GM21619 (cell line): Measurements from ENCODE around the gene FBXL7.

Experiments used
- ATAC-seq: cut with Tn5 transposase; IDR thresholded peaks from one replicate; pipeline ENCODE4 v1.9.1; 2021; ENCODE audit not compliant: unreplicated experiment

FBXL7 gene

DNA sequence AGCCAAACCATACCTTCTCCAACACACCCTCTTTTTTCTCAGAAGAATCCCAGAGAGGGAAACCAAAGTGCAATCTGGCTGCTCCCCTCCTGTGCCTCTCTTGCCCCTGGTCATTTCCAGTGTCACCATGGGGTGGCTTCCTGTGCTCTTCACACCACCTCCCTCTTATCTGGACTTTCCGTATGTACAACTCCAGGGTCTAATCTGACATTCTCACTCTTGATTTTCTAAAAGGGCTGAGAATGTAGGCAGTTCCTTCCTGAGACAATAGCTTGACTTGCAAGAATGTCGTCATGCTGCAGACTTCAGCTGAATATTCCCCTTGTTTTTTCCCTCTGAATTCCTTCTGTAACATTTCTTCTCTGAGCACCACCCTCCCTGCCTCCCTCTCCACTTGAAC, 110.2 kb downstream of the FBXL7 start:
- no peak for ATAC-seq

- ATAC-seq: no peak
These were observed 111.0 kb downstream of the FBXL7 start for GRCh38 chr5:15611008-15611407.

- no peak for ATAC-seq
These were observed 113.1 kb downstream of the FBXL7 start for GRCh38 chr5:15612915-15613635.

DNA sequence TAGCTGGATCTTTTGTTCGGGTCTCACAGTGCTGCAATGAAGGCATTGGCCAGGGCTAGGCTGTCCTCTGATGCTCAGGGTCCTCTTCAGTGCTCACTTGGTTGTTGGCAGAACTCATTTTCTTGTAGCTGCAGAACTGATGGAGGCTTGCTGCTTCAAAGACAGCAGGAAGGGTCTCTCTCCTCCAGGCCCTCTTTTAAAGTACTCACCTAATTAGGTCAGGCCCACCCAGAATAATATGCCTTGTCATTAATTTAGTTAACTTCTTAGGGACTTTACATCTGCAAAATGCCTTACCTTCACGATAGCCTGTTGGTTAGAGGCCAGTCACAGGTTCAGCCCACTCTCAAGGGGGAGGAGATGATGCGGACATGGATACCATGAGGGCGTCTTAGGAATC, 114.7 kb downstream of the FBXL7 start:
- no peak for ATAC-seq

- ATAC-seq: no peak
These were observed 115.9 kb downstream of the FBXL7 start for GRCh38 chr5:15615859-15616258.

DNA sequence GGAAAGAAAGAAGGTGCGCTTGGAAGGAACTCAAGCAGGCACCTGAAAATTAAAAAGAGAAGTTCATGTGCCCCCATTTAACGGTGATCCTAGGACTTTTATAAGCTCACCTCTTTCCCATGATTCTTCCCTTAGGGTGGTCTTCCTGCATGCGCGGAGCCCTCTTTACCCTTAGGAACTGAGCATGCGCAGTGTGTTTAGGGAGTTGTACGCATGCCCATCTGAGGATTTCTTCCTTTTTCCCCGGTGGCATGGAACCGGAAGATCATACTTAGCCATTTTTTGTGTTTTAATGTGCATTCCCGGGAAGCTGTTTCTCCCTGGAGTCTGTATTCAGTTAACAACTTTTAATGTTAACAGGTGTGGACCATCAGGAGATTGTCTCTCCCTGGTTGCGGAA, 119.0 kb downstream of the FBXL7 start:
- ATAC-seq: no peak

GRCh38 chr5:15620501-15620900, 120.5 kb downstream of the FBXL7 start:
- ATAC-seq: no peak

- ATAC-seq: no peak
These were observed 121.1 kb downstream of the FBXL7 start for GRCh38 chr5:15621094-15621493.

DNA sequence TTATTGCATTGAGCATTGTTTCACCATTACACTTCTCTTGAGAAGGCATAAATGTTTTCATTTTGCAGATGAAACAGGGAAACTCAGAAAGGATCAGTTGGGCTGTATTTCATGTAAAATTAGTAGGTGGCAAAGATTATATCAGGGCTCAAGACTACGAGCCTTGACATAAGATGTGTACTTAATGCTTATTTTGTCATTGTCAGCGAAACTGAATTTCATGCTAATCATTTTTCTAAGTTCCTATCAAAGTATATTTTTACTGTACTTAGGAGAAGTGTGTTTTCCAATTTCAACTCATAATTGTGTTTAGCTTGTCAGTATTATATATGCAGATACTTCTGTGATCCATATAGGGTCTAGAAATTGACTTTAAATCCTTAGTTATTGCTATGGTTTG, 123.8 kb downstream of the FBXL7 start:
- no peak for ATAC-seq

DNA sequence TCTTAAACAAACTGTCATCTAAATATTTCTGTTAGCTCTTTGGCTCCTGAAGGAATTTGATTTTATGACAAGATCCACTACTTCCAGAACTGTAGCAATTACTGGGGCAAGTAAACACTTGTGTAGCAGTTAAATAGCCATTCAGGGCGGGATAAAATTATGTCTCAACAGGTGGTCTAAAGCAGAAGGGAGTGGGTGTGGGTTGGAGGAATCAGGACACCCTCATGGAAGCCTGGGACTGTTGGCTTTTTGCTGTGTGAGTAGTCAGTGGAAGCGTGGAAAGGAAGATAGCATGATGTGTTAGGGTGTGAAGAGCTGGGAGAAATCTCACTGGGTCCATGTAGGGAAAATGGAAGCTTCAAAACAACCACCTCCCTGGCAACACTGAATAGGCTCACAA, 127.1 kb downstream of the FBXL7 start:
- no peak for ATAC-seq

- no peak for ATAC-seq
These were observed 127.7 kb downstream of the FBXL7 start for GRCh38 chr5:15627647-15628046.

DNA sequence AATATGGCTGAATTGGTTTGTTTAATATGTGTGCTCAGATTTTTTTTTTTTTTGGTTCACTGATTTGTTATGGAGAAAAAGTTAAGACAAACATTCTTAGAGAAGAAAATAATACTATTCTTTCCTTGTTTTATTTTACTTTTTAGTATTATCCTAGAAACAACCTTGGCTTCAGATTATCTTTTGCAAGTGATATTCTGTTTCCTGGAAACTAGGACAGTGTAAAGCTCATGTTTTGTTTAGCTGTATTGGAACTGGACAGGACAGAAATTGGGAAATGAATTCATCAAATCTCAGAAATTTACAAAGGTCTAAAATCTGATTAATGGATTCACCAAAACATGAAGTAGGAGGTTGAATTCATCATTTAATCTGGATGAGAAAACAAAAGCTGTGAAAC, 130.5 kb downstream of the FBXL7 start:
- ATAC-seq: no peak

DNA sequence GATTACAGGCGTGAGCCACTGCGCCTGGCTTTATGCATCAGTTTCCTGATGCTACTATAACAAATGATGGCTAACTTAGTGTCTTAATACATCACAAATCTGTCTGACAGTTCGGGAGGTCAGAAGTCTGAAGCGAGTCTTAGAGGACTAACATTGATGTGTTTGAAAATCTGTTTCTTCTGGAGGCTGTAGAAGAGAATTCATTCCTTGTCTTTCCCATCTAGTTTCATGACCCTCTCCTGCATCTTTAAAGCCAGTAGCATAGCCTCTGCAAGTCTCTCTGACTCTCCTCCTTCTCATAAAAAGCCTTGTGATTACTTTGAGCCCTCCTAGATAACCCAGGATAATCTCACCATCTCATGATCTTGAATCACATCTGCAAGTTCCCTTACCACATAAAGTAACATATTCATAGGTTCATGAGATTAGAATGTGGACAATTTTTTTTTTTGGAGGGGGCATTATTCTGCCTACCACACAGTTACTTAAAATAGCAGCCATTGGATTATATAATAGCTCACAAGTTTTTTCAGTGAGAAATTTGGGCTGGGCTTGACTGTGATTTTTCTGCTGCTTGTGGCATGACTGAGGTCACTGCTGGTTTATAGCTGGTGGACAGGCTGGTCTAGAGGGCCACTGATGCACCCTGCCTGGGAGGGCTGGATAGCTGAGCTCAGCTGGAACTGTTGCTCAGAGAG, 134.8 kb downstream of the FBXL7 start:
- no peak for ATAC-seq

DNA sequence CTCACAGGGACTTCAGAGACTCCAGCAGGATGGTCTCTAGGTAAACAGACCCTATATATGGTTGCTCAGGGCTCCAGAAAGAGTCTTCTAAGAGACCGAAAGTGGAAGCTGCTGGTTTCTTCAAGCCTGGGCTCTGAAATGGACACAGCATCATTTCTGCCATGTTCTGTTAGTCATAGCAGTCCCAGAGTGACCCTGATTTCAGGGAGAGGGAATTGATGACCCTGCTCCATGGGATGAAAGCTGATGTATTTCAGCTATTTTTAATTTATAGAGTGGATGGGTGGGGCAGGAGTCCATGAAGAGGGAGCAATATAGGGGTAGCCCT, 135.3 kb downstream of the FBXL7 start:
- no peak for ATAC-seq

DNA sequence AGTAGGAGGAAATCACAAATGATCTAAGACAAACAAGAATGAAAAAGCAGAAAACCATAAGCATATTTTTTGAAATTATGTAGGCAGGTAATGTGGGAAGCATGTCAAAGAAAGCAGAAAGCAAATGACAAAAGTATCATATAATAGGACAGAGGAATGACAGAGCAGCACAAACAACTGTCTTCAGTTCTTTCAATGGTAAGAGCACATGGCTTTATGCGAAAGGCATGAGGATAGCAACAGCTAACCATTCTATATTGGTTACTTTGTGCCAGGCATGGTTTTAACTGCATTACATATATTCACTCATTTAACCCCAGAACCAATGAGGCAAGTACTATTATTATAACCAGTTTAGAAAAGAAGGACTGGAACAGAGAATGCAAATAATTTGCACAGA, 137.4 kb downstream of the FBXL7 start:
- no peak for ATAC-seq

GRCh38 chr5:15637886-15638285, 137.9 kb downstream of the FBXL7 start:
- no peak for ATAC-seq

DNA sequence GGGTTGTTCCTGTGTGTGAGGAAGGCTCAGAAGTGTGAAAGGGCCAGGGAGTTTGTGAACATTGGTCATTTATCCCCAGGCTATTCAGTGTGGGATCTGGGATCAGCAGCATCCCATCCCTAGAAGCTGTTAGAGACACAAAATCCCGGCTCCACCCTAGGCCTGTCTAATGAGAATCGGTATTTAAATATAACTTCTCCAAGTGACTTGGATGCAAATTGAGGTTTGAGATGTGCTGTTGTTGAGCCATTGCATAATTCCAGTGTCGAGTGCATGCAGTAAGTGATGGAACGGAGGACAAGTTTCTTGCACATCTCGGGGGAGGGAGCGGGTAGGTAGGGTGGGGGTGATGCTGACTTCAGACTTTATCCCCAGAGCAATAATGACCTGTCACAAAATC, 138.3 kb downstream of the FBXL7 start:
- no peak for ATAC-seq

DNA sequence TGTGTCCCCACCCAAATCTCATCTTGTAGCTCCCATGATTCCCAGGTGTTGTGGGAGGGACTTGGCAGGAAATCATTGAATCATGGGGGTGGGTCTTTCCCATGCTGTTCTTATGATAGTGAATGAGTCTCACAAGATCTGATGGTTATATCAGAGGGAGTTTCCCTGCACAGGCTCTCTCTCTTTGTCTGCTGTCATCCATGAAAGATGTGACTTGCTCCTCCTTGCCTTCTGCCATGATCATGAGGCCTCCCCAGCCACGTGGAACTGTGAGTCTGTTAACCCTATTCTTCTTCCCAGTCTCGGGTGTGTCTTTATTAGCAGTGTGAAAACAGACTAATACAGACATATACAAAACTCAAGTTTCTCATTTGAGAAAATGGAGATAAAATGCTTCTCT, 139.3 kb downstream of the FBXL7 start:
- ATAC-seq: no peak

- no peak for ATAC-seq
These were observed 140.1 kb downstream of the FBXL7 start for GRCh38 chr5:15640116-15640515.

- ATAC-seq: no peak
These were observed 143.8 kb downstream of the FBXL7 start for GRCh38 chr5:15643731-15644130.

- ATAC-seq: no peak
These were observed 145.6 kb downstream of the FBXL7 start for GRCh38 chr5:15645381-15646160.

DNA sequence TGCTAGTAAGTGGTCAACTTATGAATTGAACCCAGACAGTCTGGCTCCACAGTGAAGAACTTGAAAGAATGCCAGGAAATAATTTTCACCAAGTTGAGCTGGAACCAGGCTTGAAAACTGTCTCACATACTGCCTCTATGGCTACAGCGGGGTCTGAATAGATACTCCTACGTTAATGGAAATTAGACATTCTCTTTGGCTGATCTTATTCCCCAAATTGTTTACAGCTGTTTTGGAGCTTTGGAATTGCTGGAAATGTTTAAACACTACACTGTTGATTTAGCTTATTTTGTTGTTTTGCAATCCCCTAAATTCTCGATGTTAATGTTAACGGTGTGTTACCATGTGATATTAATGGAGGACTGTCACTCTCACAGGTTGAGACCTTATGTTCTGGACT, 146.4 kb downstream of the FBXL7 start:
- ATAC-seq: no peak
